GM12872 (cell line): ENCODE results near the gene ABCA4.

Experiments
- CTCF ChIP-seq: IDR thresholded peaks from 3 replicates; pipeline ENCODE4 v1.5.1; 2011; ENCODE audit warnings: low read depth, mild to moderate bottlenecking, low read length, moderate library complexity; ENCODE audit not compliant: insufficient read depth

Gene ABCA4

GRCh38 chr1:94015489-94015817 is 105.5 kb downstream of the ABCA4 start:
- TF ChIP-seq CTCF: no peak

- no peak for TF ChIP-seq CTCF
Observed at GRCh38 chr1:94014635-94015488, 106.1 kb downstream of the ABCA4 start.

- TF ChIP-seq CTCF: no peak
Observed at GRCh38 chr1:94014087-94014486, 106.9 kb downstream of the ABCA4 start.

GRCh38 chr1:94013367-94013878 is 107.5 kb downstream of the ABCA4 start:
- TF ChIP-seq CTCF: no peak

GRCh38 chr1:94012708-94013366 is 108.1 kb downstream of the ABCA4 start:
- TF ChIP-seq CTCF: no peak

GRCh38 chr1:94011709-94012595 is 109.0 kb downstream of the ABCA4 start:
- TF ChIP-seq CTCF: no peak

- TF ChIP-seq CTCF: no peak
Observed at GRCh38 chr1:94011129-94011528, 109.8 kb downstream of the ABCA4 start.
